Epidermal melanocyte (primary cell): ENCODE data around the gene ISYNA1.

Experiments used
- DNase-seq: peaks from one replicate; pipeline ENCODE4 v3.0.0; 2011; ENCODE audit warnings: low spot score; ENCODE audit not compliant: insufficient read length

The ISYNA1 gene

GRCh38 chr19:18393836-18394235, 44.1 kb downstream of the ISYNA1 start:
- no peak for DNase-seq

GRCh38 chr19:18392926-18393325, 45.0 kb downstream of the ISYNA1 start:
- DNase-seq: no peak

GRCh38 chr19:18392417-18392816, 45.5 kb downstream of the ISYNA1 start:
- no peak for DNase-seq

GRCh38 chr19:18391509-18392075, 46.3 kb downstream of the ISYNA1 start:
- no peak for DNase-seq

GRCh38 chr19:18390065-18390907, 47.6 kb downstream of the ISYNA1 start:
- DNase-seq: no peak

- DNase-seq: no peak
Observed at GRCh38 chr19:18389726-18390064, 48.2 kb downstream of the ISYNA1 start.

- DNase-seq: no peak
Observed at GRCh38 chr19:18388960-18389725, 48.8 kb downstream of the ISYNA1 start.

GRCh38 chr19:18388100-18388959, 49.6 kb downstream of the ISYNA1 start:
- DNase-seq: no peak

GRCh38 chr19:18386543-18387271, 51.2 kb downstream of the ISYNA1 start:
- DNase-seq: no peak

GRCh38 chr19:18385675-18386542, 52.0 kb downstream of the ISYNA1 start, which contains the start of gene GDF15:
TSS of gene GDF15 (plus strand) at chr19:18386158. CDS start at chr19:18386190, 32 bp downstream.
- peak; percentile 64 for DNase-seq

GRCh38 chr19:18385359-18385674, 52.6 kb downstream of the ISYNA1 start:
- DNase-seq: no peak

- no peak for DNase-seq
Observed at GRCh38 chr19:18384775-18385174, 53.2 kb downstream of the ISYNA1 start.
